Left renal cortex interstitium (tissue), 4 donors: ENCODE measurements around the gene MUS81. TPM values are rescaled to one million over a fixed set of nuclear protein-coding genes. Genes with fewer than 3 reads are reported as not detected.
"Not testable (repeated sequence)": the region's sequence is repeated elsewhere in the genome, so short reads cannot be mapped to it uniquely, and the experiment has no call there.

Experiments used
- DNase-seq, 4 donors: peaks; one replicate each; pipeline ENCODE4 v3.0.0-alpha.2; 2013; ENCODE audit warnings: low read depth in 4 of 4, low spot score in 2 of 4, missing footprints in 1 of 4
- polyA plus RNA-seq, 4 donors: library from polyadenylated mRNA; unstranded; fragments of 120-200 nt; gene quantifications; one replicate each; pipeline ENCODE4 v1.2.1, GENCODE V29; 2013; ENCODE audit not compliant: insufficient read length in 4 of 4

The MUS81 gene
- polyA plus RNA-seq, 4 donors: 41.7 to 67.3 (median 55.7) TPM

- DNase-seq: peak; percentile 86 to 94 (median 92)
These were observed 28.1 kb downstream of the MUS81 start, which contains the start of gene FIBP for GRCh38 chr11:65888163-65888814. Gene FIBP (minus strand): TSS chr11:65888471. CDS start chr11:65888418, 53 bp downstream.

- peak; percentile 79 to 93 (median 91) for DNase-seq
These were observed 30.3 kb downstream of the MUS81 start, which contains the start of gene CCDC85B for GRCh38 chr11:65890324-65891218. Gene CCDC85B (plus strand): TSS chr11:65890673. CDS start chr11:65890784, 111 bp downstream.

- DNase-seq: no peak
These were observed 31.2 kb downstream of the MUS81 start for GRCh38 chr11:65891219-65892136.

GRCh38 chr11:65892137-65892540, 31.9 kb downstream of the MUS81 start:
- DNase-seq: not testable (repeated sequence)

GRCh38 chr11:65892661-65893317, 32.6 kb downstream of the MUS81 start:
- no peak for DNase-seq

- no peak for DNase-seq
These were observed 33.9 kb downstream of the MUS81 start for GRCh38 chr11:65894034-65894591.

GRCh38 chr11:65895482-65895981, 35.3 kb downstream of the MUS81 start:
- DNase-seq: no peak

- DNase-seq: no peak
These were observed 36.1 kb downstream of the MUS81 start for GRCh38 chr11:65896034-65896999.

GRCh38 chr11:65897020-65897471, 36.8 kb downstream of the MUS81 start:
- DNase-seq: no peak

- DNase-seq: no peak
These were observed 38.6 kb downstream of the MUS81 start for GRCh38 chr11:65898656-65899355.

- DNase-seq: no peak
These were observed 39.3 kb downstream of the MUS81 start for GRCh38 chr11:65899356-65900124.

GRCh38 chr11:65900125-65900898, 40.1 kb downstream of the MUS81 start, which contains the start of gene FOSL1:
Gene FOSL1 (minus strand): TSS chr11:65900388. CDS start chr11:65900339, 49 bp downstream.
- peak in 1 of 4 donors; percentile 32 for DNase-seq

- no peak for DNase-seq
These were observed 40.6 kb downstream of the MUS81 start for GRCh38 chr11:65900899-65901180.

- DNase-seq: no peak
These were observed 42.8 kb downstream of the MUS81 start for GRCh38 chr11:65903068-65903481.

GRCh38 chr11:65903715-65904114, 43.5 kb downstream of the MUS81 start:
- no peak for DNase-seq

- no peak for DNase-seq
These were observed 46.4 kb downstream of the MUS81 start for GRCh38 chr11:65906602-65907001.
